SW 1271 (cell line): ENCODE results near the gene NPW.

Experiments used
- DNase-seq, 2 experiments: peaks; one replicate each; lab custom pipeline; 2025; lab: John Stamatoyannopoulos, UW

The NPW gene

DNA sequence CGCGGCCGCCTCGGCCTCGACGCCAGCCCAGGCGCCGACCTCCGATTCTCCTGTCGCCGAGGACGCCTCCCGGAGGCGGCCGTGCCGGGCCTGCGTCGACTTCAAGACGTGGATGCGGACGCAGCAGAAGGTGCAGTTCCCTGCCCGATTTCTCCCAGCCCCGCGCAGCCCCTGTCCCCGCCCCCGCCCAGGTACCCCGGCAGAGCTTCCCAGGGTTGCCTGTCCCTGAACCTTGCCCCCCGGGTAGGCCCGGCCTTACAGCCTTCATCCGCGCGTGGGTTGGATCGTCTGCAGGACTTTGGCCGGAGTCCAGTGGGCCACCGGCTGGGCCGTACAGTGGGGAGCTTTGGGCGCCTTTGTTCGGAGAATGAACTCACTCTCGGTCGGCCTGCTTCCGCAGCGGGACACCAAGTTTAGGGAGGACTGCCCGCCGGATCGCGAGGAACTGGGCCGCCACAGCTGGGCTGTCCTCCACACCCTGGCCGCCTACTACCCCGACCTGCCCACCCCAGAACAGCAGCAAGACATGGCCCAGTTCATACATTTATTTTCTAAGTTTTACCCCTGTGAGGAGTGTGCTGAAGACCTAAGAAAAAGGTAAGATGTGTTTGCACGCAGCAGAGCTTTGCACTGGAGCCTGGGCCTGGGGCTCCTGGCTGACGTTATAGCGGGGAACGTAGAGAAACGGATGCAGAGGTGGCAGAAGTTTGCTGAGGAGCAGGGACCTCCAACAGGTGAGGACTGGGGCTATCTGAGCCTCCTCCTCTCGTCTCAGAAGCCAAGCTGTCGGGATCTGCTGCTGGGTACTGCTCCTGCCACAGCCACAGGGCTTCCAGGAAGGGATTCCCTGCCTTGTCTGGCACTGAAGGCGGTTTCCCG is 35.0 kb upstream of the NPW start:
- no peak for DNase-seq

DNA sequence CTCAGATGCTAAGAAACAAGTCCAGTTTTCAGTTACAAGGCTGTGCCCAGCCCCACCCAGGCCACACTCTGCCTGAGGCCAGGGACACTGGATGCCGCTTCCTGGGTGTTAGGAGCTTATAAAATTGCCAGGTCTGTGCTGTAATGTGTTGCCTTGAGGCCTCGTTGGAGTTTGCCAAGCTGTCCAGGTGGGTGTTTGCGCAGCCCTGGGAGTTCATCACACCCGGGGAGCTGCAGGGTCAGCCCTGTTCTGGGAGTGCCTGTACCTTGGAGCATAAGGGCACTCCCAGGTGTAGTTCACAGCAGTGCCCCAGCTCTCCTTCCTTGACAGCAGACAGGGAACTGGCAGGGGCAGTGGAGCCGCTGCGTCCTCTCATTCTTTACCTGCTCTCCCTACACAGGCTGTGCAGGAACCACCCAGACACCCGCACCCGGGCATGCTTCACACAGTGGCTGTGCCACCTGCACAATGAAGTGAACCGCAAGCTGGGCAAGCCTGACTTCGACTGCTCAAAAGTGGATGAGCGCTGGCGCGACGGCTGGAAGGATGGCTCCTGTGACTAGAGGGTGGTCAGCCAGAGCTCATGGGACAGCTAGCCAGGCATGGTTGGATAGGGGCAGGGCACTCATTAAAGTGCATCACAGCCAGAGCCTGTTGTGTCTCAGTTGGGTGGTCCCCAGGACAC is 34.0 kb upstream of the NPW start:
- DNase-seq: no peak

DNA sequence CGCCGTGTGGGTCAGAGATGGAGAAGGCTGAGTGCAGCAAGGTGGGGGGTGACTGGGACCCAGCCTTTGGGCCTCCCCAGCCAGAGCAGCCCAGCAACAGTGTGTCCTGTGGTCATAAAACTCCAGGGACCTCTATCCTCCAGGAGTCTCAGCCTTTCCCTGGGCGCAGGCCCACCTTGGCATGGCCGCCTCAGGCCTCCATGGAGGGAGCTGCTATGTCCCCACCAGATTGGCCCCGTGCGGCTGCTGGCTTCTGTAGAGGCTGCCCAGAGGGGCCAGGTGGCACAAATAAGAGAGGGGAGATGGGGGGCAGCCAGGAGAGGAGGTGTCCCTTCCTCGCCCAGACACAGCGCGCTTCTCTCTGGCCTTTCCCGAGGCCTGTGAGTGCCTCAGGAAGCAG is 32.4 kb upstream of the NPW start:
- DNase-seq: no peak

DNA sequence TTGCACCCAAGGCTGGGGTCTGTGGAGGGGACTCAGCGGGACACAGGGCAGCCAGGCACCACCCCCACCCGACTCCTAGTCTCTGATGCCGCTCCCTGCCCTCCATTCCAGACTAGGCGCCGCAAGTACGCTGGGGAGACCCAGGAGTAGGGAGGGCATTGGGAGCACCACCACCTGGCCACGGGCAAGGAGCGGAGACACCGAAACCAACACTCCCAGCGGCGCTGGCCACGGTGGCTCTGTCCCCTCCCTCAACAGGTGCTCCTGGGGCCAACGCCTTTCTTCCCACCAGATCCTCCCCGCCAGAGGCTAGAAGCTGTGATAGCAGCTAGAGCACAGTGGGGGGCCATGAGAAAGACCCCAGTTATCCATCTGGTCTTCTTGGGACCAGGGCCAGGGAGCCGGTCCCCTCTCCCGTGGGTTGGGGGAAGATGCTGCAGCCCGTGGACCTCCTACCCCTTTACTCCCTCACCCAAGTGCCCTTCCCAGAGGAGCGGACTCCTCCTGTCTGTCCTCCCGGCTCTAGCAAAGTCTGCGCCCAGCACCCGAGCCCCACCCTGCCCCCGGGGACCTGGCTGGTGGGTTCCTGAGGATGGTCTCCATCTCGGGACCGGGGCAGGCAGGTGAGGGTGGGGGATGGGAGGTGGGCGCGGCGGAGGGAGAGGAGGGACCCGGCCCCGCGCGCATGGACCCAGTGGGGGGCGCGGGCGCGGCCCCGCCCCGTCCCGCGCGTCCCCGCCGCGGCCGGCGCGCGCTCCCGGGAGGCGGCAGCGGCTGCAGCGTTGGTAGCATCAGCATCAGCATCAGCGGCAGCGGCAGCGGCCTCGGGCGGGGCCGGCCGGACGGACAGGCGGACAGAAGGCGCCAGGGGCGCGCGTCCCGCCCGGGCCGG is 30.1 kb upstream of the NPW start, which contains the start of gene SYNGR3:
TSS of gene SYNGR3 (plus strand) at position 762 of the 892 bp plus-strand sequence. CDS start 133 bp downstream, outside the sequence.
- no peak for DNase-seq

DNA sequence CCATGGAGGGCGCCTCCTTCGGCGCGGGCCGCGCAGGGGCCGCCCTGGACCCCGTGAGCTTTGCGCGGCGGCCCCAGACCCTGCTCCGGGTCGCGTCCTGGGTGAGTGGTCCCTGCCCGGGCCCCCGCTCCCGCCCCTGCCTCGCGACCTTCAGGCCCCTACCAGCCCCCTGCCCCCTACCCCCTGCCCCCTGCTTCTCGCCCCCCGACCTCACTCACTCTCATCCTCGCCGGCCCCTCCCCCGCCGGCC is 29.6 kb upstream of the NPW start:
- DNase-seq: no peak

DNA sequence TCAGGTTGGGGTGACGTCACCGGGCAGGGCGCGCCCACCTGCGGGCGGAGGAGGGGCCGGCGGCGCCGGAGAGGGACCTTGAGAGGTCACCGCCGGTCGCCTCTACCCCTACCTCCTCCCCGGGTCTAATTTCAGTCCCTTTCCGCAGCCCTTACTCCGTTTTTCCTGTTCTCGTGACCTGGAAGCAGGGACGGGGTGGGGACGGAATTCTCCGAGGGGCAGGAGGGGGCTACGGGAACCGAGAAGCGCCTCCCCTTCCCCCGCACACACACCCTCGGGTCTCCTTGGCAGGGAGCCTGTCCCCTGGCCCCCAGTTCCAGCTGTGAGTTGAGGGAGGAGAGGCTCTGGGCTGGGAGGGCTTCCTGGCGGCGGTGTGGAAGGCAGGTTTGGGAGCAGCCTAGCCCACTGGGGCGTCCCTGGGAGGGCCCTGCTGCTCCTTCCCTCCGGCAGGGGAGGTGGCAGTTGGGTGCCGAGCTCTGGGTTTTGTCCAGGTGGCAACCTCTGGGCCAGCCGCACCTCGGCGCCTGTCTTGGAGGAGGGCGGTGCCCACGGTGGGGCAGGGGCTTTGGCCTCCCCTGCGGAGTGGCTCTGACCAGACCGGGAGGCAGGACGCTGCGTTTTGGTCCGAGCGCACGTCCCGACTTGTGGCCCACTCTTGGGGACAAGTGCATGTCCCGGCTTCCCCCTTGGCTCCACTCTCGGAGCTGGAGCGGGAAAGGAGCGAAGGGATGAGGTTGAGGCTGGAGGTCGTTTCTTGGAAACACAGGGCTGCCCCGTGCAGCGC is 29.0 kb upstream of the NPW start:
- DNase-seq: no peak

DNA sequence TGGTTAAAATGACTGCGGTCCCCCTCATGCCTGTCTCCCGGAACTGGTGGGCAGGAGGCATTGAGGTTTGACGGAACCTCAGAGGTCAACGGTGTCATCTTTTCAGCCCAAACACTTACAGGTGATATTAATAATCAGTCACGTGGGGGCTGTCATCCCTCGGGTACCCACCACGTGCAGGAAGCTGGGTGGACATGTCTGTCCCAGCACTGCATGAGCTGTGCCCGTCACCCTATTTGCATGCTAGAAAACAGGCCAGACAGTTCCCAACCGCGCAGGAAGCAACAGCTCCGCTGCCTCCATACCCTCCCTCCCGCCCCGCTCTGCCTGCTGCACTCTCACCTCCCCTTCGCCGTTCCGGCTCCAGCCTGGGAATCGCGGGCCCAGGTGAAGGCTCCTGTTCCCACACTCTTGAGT is 28.4 kb upstream of the NPW start:
- no peak for DNase-seq

DNA sequence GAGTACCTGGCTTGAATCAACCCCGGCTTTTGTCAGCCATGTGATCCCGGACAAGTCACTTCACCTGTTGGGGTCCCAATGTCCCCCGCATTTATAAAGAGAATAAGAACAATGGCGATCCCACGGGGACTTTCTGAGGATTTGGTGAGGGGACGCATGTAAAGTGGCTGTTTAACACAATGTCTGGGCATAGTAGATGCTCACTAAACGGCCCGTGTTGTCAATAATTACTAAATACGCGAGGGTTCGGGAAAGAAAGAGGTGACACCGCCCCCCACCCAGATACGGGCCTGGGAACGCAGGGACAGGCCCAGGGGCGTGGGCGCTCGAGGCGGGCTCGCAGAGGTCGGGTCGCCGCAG is 28.0 kb upstream of the NPW start:
- DNase-seq: no peak

DNA sequence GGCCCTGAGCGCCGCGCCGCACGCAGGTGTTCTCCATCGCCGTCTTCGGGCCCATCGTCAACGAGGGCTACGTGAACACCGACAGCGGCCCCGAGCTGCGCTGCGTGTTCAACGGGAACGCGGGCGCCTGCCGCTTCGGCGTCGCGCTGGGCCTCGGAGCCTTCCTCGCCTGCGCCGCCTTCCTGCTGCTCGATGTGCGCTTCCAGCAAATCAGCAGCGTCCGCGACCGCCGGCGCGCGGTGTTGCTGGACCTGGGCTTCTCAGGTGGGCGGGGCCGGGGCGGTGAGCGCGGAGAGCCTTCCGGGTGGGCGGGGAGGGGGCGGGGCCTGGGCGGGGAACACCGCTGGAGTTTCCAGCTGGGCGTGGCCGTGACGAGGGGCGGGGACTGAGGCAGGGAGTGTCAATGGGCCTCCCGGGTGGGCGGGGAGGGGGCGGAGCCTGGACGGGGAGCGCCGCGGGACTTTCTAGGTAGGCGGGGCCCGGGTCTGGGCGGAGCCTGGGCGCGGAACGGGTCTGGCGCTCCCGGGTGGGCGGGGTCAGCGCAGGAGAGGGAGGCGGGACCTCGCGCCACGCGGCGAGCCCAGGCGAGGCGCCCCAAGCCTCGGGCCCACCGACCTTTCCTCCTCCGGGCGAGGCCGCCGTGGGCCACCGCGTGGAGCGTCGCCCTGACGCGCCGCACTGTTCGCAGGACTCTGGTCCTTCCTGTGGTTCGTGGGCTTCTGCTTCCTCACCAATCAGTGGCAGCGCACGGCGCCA is 27.5 kb upstream of the NPW start:
- peak in 1 of 2 experiments; percentile 8 for DNase-seq

DNA sequence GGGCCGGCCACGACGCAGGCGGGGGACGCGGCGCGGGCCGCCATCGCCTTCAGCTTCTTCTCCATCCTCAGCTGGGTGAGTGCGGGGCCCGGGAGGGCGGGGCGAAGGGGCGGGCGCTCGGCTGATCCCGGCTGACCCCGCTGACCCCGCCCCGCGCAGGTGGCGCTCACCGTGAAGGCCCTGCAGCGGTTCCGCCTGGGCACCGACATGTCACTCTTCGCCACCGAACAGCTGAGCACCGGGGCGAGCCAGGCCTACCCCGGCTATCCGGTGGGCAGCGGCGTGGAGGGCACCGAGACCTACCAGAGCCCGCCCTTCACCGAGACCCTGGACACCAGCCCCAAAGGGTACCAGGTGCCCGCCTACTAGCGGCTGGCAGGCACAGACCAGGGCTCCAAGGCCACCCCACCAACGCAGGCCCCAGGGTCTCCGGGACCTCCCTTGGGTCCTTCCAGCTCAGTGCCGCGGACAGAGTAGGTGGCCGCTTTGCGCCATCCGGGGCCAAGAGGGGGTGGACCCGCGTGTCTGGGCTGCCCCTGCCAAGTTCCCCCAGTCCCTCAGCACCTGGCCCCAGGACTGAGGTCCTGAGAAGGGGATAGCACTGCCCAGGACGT is 26.8 kb upstream of the NPW start:
- no peak for DNase-seq

DNA sequence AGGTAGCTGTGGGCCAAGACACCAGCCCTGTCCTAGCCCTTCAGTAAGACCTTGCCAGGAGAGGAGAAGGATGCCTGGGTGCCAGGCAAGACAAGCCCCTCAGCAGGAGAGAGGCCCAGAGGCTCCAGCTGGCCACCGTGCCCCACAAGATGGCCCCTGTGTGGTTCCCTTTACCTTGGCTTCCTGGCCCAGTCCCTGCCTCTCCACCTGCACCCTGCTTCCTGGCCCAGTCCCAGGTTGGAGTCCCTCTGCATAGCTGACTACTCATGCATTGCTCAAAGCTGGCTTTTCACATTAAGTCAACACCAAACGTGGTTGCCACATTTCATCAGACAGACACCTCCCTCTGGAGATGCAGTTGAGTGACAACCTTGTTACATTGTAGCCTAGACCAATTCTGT is 25.9 kb upstream of the NPW start:
- DNase-seq: no peak

DNA sequence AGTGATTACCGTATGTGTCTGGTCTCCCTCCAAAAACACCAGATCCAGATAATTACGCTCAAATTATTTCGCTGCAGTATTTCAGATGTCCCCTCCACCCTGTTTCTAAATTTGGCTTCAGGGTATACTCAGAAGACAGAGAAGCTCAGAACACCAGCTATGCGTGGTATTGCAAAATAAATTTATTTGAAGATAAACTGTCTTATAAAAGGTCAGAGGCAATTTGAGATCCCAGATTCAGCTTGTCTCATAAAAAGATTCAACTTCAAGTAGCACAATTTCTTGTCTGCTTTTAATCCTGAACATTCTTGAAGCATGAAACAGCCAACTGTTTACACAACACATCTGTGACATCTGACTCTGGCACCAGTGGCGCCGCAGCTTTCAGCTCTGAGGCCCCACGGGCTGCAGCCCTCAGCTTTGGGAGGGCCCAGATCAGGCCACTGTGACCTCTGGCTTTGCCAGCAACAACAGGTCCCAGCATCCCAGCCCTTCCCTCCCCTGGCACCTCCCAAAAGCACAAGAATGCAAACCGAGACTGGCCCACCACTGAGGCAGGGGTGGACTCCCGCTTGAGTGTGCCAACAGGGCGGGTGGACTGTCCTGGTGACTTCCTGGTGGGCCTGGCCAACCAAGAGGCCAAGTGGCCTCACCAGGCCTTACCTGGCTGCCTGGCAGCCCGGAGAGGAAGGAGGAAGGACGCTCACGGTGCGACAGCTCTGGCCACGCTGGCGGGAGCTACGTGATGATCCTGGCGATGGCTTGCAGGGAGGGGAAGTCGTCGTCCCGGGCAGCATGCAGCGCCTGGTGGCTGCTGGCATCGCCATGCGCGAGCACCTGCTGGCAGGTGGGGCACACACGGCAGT is 21.9 kb upstream of the NPW start:
- DNase-seq: no peak

DNA sequence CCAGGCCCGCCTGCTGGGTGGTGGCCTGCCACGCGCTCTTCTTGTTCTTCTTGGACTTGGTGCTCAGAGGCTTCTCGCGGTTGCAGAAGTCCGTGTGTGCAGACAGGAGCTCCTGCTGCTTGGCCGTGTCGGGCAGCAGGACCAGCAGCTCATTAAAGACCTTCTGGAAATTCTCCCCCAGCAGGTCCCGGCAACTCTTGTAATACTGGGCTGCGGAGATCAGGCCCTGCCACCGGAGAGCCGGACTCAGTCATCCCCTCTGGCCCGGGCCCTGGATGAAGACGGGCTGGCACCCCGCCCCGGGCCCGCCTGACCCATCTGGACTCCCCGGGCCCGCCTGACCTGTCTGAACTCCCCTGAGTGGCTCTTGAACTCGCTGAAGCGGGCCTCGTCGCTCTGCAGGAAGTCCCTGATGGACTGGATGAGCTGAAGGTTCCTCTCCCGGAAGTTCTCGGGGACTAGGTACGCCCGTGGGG is 21.2 kb upstream of the NPW start:
- no peak for DNase-seq

DNA sequence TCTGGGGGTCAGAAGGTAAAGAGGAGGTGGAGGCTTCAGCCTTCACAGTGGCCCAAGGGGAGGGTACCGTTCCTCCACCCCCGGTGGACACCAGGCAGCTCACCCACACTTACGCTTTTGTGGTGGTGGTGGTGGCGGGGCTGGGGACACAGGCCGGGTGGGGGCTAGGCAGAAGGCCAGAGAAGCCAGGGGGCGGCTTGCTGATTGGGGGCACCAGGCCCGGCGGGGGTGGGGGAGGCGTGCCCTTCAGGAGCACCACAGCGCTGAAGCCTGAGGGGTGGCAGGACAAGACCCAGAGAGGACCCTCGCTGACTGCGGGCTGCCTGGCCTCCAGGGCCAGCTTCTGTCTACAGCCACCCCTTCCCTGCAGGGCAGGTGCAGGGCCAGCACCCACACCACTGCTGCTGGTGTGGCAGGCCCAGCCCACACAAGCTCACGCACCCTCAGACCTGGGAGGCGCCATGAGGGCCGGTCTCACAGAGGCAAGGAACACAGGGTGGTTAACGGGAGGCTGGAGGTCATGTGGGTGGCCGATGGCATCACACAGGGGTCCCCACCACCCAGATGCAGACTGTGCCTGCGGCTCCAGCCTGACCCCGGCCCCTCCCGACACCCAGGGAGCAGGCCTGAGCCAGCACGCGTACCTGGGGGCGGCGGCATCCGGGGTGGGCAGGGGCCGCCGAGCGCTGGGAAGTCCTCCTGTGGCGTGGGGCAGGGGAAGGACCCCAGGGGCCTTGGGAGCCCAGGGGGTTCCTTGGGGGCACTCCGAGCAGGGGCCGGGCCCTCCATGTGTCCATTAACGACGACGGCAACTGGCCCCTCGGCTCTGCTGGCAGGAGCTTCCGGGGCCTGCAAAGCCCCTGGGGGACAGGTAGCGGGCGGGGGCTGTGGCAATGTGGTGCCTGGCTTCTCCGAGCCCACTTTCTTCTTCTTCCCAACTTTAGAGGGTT is 20.5 kb upstream of the NPW start:
- no peak for DNase-seq

DNA sequence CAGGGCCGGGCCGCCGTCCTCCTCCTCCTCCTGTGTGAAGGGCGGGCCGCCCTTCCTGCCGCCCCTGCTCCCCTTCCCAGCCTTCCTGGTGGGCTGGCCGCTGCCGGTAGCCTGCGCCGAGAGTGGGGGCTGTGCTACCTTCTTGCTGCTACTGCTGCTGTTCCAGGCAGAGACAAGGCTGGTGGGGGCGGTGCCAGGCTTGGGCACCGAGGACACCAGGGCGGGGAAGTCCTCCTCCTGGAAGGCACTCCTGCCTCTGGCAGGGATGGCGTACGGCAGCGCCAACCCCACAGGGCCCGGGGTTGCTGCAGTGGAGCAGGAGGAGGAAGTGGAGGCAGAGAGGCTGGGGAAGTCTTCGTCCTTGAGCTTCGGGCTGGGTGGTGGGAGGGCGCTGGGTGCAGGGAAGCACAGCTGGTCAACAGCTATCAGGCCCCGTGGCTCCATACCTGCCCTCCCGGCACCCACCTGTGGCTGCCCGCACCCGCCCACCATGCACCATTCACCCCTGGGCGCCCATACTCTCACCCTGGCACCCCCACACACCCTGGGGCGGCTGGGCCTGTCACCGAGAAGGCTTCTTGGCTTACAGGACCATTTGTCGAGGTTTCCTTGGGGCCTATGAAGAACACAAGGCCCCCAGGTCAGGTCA is 19.6 kb upstream of the NPW start:
- no peak for DNase-seq

DNA sequence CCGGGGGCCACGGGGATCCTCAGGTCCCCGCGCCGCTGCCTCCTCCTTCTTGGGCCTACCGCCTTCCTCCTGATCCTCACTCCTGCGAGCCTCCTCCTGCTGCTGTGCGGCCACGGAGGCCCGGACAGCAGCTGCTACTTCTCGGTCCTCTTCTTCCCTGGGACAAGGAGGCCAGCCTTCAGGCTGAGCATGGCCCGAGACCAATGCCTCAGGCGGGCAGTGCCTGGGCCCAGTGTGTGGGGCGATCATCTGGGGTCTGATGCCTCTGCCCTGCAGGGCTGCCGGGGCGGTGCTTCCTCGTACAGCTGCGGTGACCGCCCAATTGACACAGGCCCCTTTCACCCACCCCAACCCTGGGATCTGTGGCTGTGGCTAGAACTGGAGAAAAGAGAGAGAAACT is 18.6 kb upstream of the NPW start:
- DNase-seq: no peak

DNA sequence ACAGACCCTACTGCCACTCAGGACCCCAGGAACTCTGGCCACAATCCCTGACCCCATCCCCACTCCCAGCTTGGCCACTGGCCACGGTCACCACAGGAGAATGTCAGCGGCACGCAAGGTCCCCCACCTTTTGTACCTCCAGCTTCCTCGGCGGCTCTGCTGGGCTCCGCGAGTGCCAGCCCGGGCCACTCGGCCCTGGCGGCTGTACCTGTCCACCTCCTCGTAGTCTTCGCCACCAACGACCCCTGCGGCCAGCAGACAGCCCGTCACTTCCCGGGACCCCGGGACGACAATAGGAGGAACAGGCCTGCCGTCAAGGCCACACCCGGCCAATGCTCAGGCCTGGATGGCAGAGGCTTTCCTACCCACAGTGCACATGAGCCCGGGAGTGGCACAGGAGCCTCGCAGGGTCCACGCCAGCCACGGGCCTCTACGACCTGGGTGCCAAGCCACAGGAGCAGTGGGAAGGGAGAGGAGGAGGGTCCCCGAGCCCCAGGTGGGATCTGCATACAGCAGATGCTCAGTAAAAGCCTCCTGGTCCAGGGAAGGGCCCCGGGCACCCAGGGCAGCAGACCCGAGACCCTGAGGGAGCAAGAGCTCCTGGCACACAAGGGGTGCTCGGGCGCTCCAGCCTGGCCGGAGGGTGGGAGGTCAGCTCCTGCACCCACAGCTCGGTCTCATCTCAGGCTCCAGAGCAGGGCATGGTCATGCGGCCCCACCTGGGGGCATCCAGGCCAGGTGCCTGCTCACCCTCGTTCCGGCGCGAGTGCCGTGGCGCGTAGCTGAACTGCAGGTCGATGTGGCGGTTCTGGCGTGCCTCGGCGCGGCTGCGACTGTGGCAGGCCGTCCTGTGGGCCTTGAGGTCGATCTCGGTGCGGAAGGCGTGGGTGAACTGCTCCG is 17.9 kb upstream of the NPW start:
- no peak for DNase-seq
